ENCODE measurements around the gene ABRACL. TPM values are rescaled to one million over a fixed set of nuclear protein-coding genes. Genes with fewer than 3 reads are reported as not detected.
A peak's percentile ranks its signal among the peaks of the same experiment; 100 is the strongest.
"Not testable (repeated sequence)": the region's sequence is repeated elsewhere in the genome, so short reads cannot be mapped to it uniquely, and the experiment has no call there.

Gene ABRACL
- total RNA-seq, 1 donor from 2014 or later, result 47.1 TPM

GRCh38 chr6:139020689-139021088 lies 7.9 kb upstream of the ABRACL start:
- Mint-ChIP-seq H3K4me1 (ENCODE audit: unreplicated experiment) (peaks cover 6% of the 10 kb centered on the region), H3K9me3 (no peaks in the 10 kb centered on the region), H3K27ac (no peak overlapping the region), H3K4me3 (no peak overlapping the region), H3K36me3 (no peaks in the 10 kb centered on the region), H3K27me3 (no peaks in the 10 kb centered on the region)
- DNase-seq (ENCODE audit: extremely low spot score, unreplicated experiment), result no peak
- no peak for TF ChIP-seq CTCF (conservative IDR thresholded peaks at IDR 0.05)

GRCh38 chr6:139025416-139025815 lies 3.1 kb upstream of the ABRACL start:
- H3K27me3 Mint-ChIP-seq; H3K9me3 Mint-ChIP-seq; H3K4me1 Mint-ChIP-seq (ENCODE audit: unreplicated experiment); DNase-seq (ENCODE audit: extremely low spot score, unreplicated experiment); H3K4me3 Mint-ChIP-seq; H3K36me3 Mint-ChIP-seq; H3K27ac Mint-ChIP-seq: not testable (repeated sequence)

DNA sequence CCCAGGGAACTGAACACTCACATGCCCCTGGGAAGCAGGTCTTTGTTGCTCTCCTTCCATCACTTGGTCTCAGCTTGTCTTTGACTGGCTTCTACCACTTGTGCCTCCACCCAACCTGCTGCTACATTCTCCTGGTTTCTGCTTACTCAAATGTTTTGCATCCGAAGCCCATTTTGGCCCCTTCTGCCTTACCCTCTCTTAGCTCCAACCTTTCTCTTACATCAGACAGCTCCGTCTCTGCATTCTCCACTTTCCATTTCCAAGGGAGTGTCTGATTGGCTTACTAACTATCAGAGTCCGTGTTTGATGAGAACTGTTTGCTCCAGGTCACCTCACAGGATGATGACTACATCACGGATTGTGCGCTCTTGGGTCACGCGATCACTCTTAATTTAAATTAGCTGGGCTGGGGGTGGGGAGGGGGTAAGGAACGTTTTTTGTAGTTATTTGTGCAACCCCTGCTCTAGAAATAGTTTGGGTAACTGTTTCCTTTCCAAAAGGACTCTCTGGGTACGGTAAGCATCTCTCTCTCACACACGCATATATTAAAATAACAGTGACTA lies 844 bp upstream of the ABRACL start:
- no peaks in the 10 kb centered on the region for H3K36me3 Mint-ChIP-seq
- no peaks in the 10 kb centered on the region for H3K9me3 Mint-ChIP-seq
- DNase-seq (ENCODE audit: extremely low spot score, unreplicated experiment), result no peak
- H3K27ac Mint-ChIP-seq, result peak overlapping the region; percentile 86
- H3K27me3 Mint-ChIP-seq, result no peaks in the 10 kb centered on the region
- H3K4me3 Mint-ChIP-seq, result peak overlapping the region; percentile 87
- H3K4me1 Mint-ChIP-seq (ENCODE audit: unreplicated experiment), result peaks cover 12% of the 10 kb centered on the region
- no peak for TF ChIP-seq CTCF (conservative IDR thresholded peaks at IDR 0.05)

DNA sequence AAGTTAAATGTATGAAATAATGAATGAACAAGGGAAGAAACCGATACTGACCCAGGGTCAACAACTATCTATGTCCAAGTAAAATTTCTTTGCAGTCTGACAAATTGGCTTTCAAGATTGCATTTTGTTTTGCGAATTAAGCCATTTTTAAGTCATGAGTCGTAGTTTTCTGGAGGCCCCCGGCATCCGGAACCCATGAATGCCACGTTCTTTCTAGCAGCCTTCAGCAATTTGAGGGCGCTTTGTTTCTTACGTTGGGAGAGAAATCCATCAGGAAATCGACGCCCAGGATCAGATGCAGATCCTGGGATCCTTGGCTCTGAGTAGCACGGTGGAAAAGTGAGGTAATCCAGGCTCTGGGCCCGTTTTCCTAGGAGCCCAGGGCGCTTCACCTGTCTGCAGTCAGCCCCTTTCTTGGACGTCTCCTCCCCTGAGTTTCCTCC lies 309 bp upstream of the ABRACL start:
- H3K36me3 Mint-ChIP-seq, result no peaks in the 10 kb centered on the region
- no peaks in the 10 kb centered on the region for H3K27me3 Mint-ChIP-seq
- TF ChIP-seq CTCF (conservative IDR thresholded peaks at IDR 0.05), result no peak
- DNase-seq (ENCODE audit: extremely low spot score, unreplicated experiment), result no peak
- H3K4me3 Mint-ChIP-seq, result peak overlapping the region; percentile 87
- H3K9me3 Mint-ChIP-seq, result no peaks in the 10 kb centered on the region
- H3K4me1 Mint-ChIP-seq (ENCODE audit: unreplicated experiment), result peaks cover 15% of the 10 kb centered on the region
- peak overlapping the region; percentile 86 for H3K27ac Mint-ChIP-seq

- TF ChIP-seq CTCF (conservative IDR thresholded peaks at IDR 0.05), result no peak
- H3K36me3 Mint-ChIP-seq, result peaks cover 9% of the 10 kb centered on the region
- no peaks in the 10 kb centered on the region for H3K9me3 Mint-ChIP-seq
- peaks cover 21% of the 10 kb centered on the region for H3K4me1 Mint-ChIP-seq (ENCODE audit: unreplicated experiment)
- H3K27me3 Mint-ChIP-seq, result no peaks in the 10 kb centered on the region
- no peak overlapping the region for H3K4me3 Mint-ChIP-seq
- peak; percentile 71 for DNase-seq (ENCODE audit: extremely low spot score, unreplicated experiment)
- no peak overlapping the region for H3K27ac Mint-ChIP-seq
Observed at GRCh38 chr6:139029470-139030227, 1.1 kb downstream of the ABRACL start.

- no peak for TF ChIP-seq CTCF (conservative IDR thresholded peaks at IDR 0.05)
- DNase-seq (ENCODE audit: extremely low spot score, unreplicated experiment), result no peak
- Mint-ChIP-seq H3K27me3 (no peaks in the 10 kb centered on the region), H3K4me1 (ENCODE audit: unreplicated experiment) (peaks cover 21% of the 10 kb centered on the region), H3K4me3 (no peak overlapping the region), H3K9me3 (no peaks in the 10 kb centered on the region), H3K36me3 (peaks cover 9% of the 10 kb centered on the region), H3K27ac (no peak overlapping the region)
Observed at GRCh38 chr6:139030228-139030963, 1.9 kb downstream of the ABRACL start.
